Testis (tissue), 2 donors: Measurements from ENCODE around the gene DPH3.

Experiments
- POLR2A ChIP-seq: fragments of 450-650 bp; IDR thresholded peaks from one replicate; pipeline ENCODE4 v1.6.1; 2017; ENCODE audit warnings: antibody characterized with exemption, mild to moderate bottlenecking, moderate library complexity
- TF ChIP-seq, protein P1 (sequence below), 3 experiments: fragments of 450-650 bp in 2 of 3; fragments of 200-600 bp in 1 of 3; sonication (generic) in 1 of 3; IDR thresholded peaks; one replicate each; pipeline ENCODE4 v1.5.1; 2016 to 2019; ENCODE audit warnings: antibody characterized with exemption in 3 of 3, mild to moderate bottlenecking in 2 of 3, moderate library complexity in 1 of 3

DNA sequence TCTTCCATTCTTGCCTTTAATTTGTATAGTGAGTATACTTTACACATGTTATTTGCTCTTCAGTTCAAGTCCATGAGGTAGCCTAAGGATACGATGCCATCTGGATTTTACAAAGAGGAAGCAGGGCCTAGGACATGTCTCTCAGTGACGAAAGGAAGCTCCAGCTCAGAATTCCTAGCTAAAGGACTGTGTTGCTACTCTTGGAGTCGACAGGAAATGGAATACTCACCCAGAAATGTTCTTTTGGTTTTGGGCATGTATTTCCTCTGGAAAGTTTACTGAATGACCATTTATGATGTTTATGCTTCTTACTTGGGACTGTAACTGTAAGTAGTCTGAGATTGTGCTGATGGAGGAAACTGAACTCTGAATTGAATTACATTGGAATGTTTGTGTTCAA is 12.7 kb upstream of the DPH3 start:
- TF ChIP-seq, protein P1, sequence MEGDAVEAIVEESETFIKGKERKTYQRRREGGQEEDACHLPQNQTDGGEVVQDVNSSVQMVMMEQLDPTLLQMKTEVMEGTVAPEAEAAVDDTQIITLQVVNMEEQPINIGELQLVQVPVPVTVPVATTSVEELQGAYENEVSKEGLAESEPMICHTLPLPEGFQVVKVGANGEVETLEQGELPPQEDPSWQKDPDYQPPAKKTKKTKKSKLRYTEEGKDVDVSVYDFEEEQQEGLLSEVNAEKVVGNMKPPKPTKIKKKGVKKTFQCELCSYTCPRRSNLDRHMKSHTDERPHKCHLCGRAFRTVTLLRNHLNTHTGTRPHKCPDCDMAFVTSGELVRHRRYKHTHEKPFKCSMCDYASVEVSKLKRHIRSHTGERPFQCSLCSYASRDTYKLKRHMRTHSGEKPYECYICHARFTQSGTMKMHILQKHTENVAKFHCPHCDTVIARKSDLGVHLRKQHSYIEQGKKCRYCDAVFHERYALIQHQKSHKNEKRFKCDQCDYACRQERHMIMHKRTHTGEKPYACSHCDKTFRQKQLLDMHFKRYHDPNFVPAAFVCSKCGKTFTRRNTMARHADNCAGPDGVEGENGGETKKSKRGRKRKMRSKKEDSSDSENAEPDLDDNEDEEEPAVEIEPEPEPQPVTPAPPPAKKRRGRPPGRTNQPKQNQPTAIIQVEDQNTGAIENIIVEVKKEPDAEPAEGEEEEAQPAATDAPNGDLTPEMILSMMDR (IDR thresholded peaks at IDR 0.05), result no peak
- TF ChIP-seq POLR2A, result no peak
